HCT116 (cell line): ENCODE results near the gene TOX2. TPM values are rescaled to one million over a fixed set of nuclear protein-coding genes. Genes with fewer than 3 reads are reported as not detected.

Experiments
- ATAC-seq: fragments of 200-7000 bp; cut with Tn5 transposase; 2 replicates; pipeline ENCODE4 v1.9.1; 2020; ENCODE audit warnings: mild to moderate bottlenecking, moderate library complexity
- BruUV-seq: library from RNA; stranded (reverse); fragments of 400-500 nt; replicated peaks from 2 replicates; lab custom pipeline; 2021; lab: Mats Ljungman, UMichigan
- CTCF ChIA-PET: fragments of 300-600 bp; sonication (Branson Sonifier 250); formaldehyde crosslinking; loops from one replicate; lab custom pipeline; 2021; ENCODE audit warnings: antibody characterized with exemption; lab: Charles Lee
- POLR2A ChIA-PET: fragments of 300-600, 350-600 bp; sonication (Branson Sonifier 250); formaldehyde crosslinking; loops from one replicate; lab custom pipeline; 2021; ENCODE audit warnings: antibody characterized with exemption; lab: Charles Lee
- RAD21 ChIA-PET, 2 experiments: fragments of 300-600 bp; sonication (Branson Sonifier 250); formaldehyde crosslinking; loops; one replicate each; lab custom pipeline; 2023; ENCODE audit warnings: low total read pairs in 2 of 2; ENCODE audit not compliant: uncharacterized antibody in 2 of 2, unreplicated experiment in 2 of 2, low non-redundant PET in 1 of 2; lab: Charles Lee
- DNase-seq: peaks from one replicate; pipeline ENCODE4 v3.0.0-alpha.2; 2010; ENCODE audit warnings: low read depth, low spot score
- H2AFZ ChIP-seq: fragments of 200-600 bp; shearing (Covaris generic), sonication (generic); 2 replicates; pipeline ENCODE4 v1.6.1; 2017; ENCODE audit warnings: low read depth, mixed run types, mixed read lengths, antibody characterized with exemption, low read length; ENCODE audit not compliant: poor library complexity, severe bottlenecking
- H3K27ac ChIP-seq: 2 replicates; pipeline ENCODE4 v1.5.1; 2012; ENCODE audit warnings: low read depth, low read length
- H3K27me3 ChIP-seq: fragments of 200-600 bp; sonication (generic); 2 replicates; pipeline ENCODE4 v1.6.1; 2016; ENCODE audit warnings: mixed run types, low read length, mixed read lengths; ENCODE audit not compliant: insufficient read depth
- H3K36me3 ChIP-seq, 2 experiments: fragments of 200-500 bp in 1 of 2; fragments of 200-600 bp in 1 of 2; sonication (Bioruptor generic) in 1 of 2; sonication (generic) in 1 of 2; 2 replicates each; pipeline versions ENCODE4 v1.5.1 to v1.6.1; 2014 to 2016; ENCODE audit warnings: low read length in 2 of 2, inconsistent platforms in 1 of 2, mixed read lengths in 1 of 2, mixed run types in 1 of 2; ENCODE audit not compliant: insufficient read depth in 2 of 2, control insufficient read depth in 1 of 2
- H3K4me1 ChIP-seq, 2 experiments: fragments of 200-600 bp in 1 of 2; sonication (generic) in 1 of 2; 2 replicates each; pipeline versions ENCODE4 v1.5.1 to v1.6.1; 2012 to 2017; ENCODE audit warnings: low read length in 2 of 2, inconsistent platforms in 1 of 2, mild to moderate bottlenecking in 1 of 2, mixed read lengths in 1 of 2, mixed run types in 1 of 2, moderate library complexity in 1 of 2; ENCODE audit not compliant: insufficient read depth in 2 of 2, control insufficient read depth in 1 of 2
- H3K4me2 ChIP-seq: fragments of 200-600 bp; sonication (generic); 2 replicates; pipeline ENCODE4 v1.6.1; 2017; ENCODE audit warnings: mixed run types, low read length, mixed read lengths
- H3K4me3 ChIP-seq, 2 experiments: fragments of 200-600 bp in 1 of 2; sonication (generic) in 1 of 2; replicated peaks in 1 of 2; 2 replicates each; pipeline ENCODE4 v1.5.1; 2011 to 2016; ENCODE audit warnings: low read length in 2 of 2, control low read depth in 1 of 2, low read depth in 1 of 2, mild to moderate bottlenecking in 1 of 2, mixed read lengths in 1 of 2, mixed run types in 1 of 2
- H3K79me2 ChIP-seq: fragments of 200-600 bp; sonication (generic); 2 replicates; pipeline ENCODE4 v1.6.1; 2017; ENCODE audit warnings: mild to moderate bottlenecking, mixed run types, low read length, moderate library complexity, mixed read lengths; ENCODE audit not compliant: insufficient read depth
- H3K9ac ChIP-seq: fragments of 200-600 bp; sonication (generic); 2 replicates; pipeline ENCODE4 v1.6.1; 2016; ENCODE audit warnings: low read length, mixed read lengths
- H3K9me2 ChIP-seq: fragments of 200-600 bp; sonication (generic), shearing (Covaris generic); 2 replicates; pipeline ENCODE4 v1.6.1; 2017; ENCODE audit warnings: mixed run types, mild to moderate bottlenecking, moderate library complexity; ENCODE audit not compliant: insufficient read depth
- H3K9me3 ChIP-seq, 2 experiments: fragments of 200-500 bp in 1 of 2; fragments of 200-600 bp in 1 of 2; sonication (Bioruptor generic) in 1 of 2; sonication (generic) in 1 of 2; 2 replicates each; pipeline ENCODE4 v1.6.1; 2014 to 2017; ENCODE audit warnings: low read length in 2 of 2, mixed read lengths in 2 of 2, inconsistent platforms in 1 of 2, low read depth in 1 of 2, mild to moderate bottlenecking in 1 of 2, mixed run types in 1 of 2, moderate library complexity in 1 of 2; ENCODE audit not compliant: control insufficient read depth in 1 of 2, insufficient read depth in 1 of 2
- H4K20me1 ChIP-seq: fragments of 200-600 bp; sonication (generic), shearing (Covaris generic); 2 replicates; pipeline ENCODE4 v1.6.1; 2017; ENCODE audit warnings: mixed run types, mild to moderate bottlenecking, moderate library complexity; ENCODE audit not compliant: insufficient read depth
- EGR1 ChIP-seq: IDR thresholded peaks from 2 replicates; pipeline ENCODE4 v1.6.1; 2012; ENCODE audit warnings: low read depth
- JUND ChIP-seq: IDR thresholded peaks from 2 replicates; pipeline ENCODE4 v1.6.1; 2012
- RAD21 ChIP-seq: IDR thresholded peaks from 2 replicates; pipeline ENCODE4 v1.6.1; 2012; ENCODE audit warnings: low read depth, mild to moderate bottlenecking
- TCF7L2 ChIP-seq: IDR thresholded peaks from 2 replicates; pipeline ENCODE4 v1.7.0; 2011; ENCODE audit warnings: borderline replicate concordance, inconsistent platforms; ENCODE audit not compliant: insufficient read depth, insufficient read length; ENCODE audit errors: extremely low read depth
- ZBTB33 ChIP-seq: IDR thresholded peaks from 2 replicates; pipeline ENCODE4 v1.6.1; 2011; ENCODE audit warnings: mild to moderate bottlenecking, low read length, moderate library complexity; ENCODE audit not compliant: insufficient replicate concordance; ENCODE audit errors: extremely low read depth
- intact Hi-C: fragments of 100-400 bp; cut with micrococcal nuclease; formaldehyde crosslinking; loops from 2 replicates; pipeline ENCODE4 v1.10.0; 2022
- total RNA-seq: library from RNA; stranded (reverse); gene quantifications from one replicate; pipeline ENCODE4 v1.2.1, GENCODE V29; 2021; ENCODE audit not compliant: unreplicated experiment

TOX2 gene
- total RNA-seq, 1 experiment from 2014 or later = 39.6 TPM

DNA sequence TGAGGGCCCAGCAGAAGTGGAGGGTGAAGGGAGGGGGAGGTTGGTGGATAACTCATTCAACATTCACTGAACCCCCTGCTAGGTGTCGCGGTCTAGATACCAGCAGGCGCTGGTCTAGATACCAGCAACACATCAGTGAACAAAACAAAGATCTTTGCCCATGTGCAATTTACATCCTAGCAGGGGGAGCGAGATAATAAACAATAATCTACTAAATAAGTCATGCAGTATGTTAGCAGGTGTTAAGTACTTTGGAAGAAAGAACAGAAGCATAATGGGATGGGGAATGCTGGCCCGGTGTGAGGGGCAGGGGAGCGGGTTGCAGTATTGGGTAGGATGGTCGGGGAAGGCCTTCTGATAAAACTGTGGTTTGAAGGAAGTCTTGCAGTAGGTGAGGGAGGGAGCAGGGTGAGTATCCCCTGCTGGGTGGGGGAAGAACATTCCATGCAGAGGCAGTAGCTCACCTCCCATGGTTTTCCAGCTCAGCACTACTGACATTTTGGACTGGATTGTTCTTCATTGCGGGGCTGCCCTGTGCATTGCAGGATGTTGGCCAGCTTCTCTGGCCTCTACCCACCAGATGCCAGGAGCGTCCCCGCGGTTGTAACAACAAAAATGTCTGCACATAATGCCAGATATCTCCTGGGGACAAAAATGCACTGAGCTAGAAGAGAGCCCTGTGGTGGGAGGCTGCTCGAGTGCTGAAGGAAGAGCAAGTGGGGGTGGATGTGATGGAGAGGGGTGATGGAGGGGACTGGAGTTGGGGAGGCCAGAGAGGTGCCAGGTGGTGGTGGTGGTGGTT, 117.3 kb downstream of the TOX2 start:
- DNase-seq (no peak), ATAC-seq (no peak)
- no peaks in the 10 kb centered on the region for H3K4me1 ChIP-seq
- POLR2A ChIA-PET = no interaction called here
- no peaks in the 10 kb centered on the region for H3K79me2 ChIP-seq
- H3K9me3 ChIP-seq = no peaks in the 10 kb centered on the region
- H2AFZ ChIP-seq = no peak overlapping the region
- no peak overlapping the region for H3K4me3 ChIP-seq
- TF ChIP-seq TCF7L2 = no peak
- TF ChIP-seq RAD21 = no peak
- no peak for TF ChIP-seq EGR1
- TF ChIP-seq JUND = no peak
- TF ChIP-seq ZBTB33 = no peak
- no peaks in the 10 kb centered on the region for H3K36me3 ChIP-seq
- H4K20me1 ChIP-seq = no peaks in the 10 kb centered on the region
- no TSS peak for BruUV-seq
- intact Hi-C loops = no loop called here
- H3K27ac ChIP-seq = no peak overlapping the region
- no peak overlapping the region for H3K9ac ChIP-seq
- CTCF ChIA-PET = no interaction called here
- RAD21 ChIA-PET = no interaction called here
- H3K27me3 ChIP-seq = no peaks in the 10 kb centered on the region
- H3K4me2 ChIP-seq = no peak overlapping the region
- H3K9me2 ChIP-seq = no peaks in the 10 kb centered on the region
